ENCODE results near the gene FCGR3A.
"Not testable (repeated sequence)": the region's sequence is repeated elsewhere in the genome, so short reads cannot be mapped to it uniquely, and the experiment has no call there.

FCGR3A gene

DNA sequence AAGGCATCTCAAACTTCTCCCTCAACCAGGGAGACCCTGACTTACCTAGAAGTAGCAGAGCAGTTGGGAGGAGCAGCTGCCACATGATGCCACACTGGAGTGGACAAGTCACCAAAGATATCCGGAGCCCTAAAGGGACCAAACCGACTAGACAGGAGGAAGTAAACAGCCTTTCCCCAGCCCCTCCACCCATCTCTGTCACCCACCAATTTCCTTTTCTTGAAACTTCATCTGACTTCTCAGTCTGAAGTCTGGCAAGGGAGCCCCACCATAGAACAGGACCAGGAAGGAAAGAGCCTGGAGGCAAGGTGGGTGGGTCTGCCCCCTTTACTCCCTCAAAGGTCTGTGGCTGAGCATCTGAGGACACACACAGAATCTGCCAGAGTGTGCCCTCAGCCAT, at the start of gene FCGR3A:
Gene FCGR3A (minus strand): TSS at position 167 of the 400 bp plus-strand sequence. CDS start 82 bp downstream, at position 85.
- DNase-seq, result no peak

DNA sequence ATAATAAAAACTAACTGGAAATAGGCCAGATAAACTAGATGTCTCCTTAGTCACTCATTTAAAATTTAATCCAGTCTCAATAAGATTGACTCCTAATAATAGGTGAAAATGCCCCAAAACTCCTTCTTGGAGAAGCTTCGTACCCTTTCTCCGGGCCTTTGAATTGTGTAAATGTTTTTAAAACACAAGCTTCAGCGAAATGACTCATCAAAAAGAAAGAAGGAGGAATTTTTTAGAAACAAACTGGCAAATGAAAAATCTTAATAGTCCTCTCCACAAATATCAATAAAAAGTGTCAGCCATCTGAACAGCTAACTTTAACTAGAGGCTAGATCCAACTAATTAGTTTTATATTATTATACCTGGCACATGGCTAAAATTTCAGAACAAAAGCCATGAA, 47.5 kb upstream of the FCGR3A start:
- not testable (repeated sequence) for DNase-seq

DNA sequence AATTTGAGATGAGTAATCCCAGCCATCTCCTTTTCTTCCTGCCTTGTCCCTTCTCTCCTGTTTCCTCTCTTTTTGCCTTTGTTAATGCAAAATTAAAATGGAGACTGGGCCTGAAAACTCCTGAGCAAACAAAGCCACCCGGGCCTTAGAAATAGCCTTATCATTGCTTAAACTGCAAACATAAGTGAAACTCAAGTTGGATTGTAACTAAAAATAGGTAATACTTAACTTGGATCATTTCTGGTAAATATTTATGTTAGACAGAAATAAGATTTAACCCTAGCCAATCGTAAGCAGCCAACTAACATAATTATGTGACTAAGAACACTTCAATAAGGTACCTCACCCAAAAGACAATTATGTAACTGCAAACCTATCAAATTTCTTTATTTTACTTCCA, 46.0 kb upstream of the FCGR3A start:
- not testable (repeated sequence) for DNase-seq

DNA sequence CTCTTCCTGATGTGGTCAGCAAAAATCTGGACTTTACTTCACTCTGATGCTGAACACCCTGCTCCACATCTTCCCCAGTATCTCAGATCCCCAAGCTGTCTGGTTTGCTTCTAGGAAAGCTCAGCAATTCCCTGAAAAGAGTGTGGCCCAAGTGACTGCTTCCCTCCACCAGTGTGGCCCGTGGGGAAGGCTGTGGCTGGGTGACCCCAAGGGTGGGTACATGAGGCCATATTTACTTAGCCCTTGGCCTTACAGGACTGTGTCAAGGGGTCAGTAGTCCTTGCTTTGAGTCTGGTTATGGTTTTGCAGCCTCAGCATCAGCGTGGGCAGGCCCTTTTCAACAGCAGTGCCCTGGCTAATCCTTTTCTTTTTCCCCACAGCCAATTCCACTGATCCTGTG, 45.6 kb upstream of the FCGR3A start:
- not testable (repeated sequence) for DNase-seq

DNA sequence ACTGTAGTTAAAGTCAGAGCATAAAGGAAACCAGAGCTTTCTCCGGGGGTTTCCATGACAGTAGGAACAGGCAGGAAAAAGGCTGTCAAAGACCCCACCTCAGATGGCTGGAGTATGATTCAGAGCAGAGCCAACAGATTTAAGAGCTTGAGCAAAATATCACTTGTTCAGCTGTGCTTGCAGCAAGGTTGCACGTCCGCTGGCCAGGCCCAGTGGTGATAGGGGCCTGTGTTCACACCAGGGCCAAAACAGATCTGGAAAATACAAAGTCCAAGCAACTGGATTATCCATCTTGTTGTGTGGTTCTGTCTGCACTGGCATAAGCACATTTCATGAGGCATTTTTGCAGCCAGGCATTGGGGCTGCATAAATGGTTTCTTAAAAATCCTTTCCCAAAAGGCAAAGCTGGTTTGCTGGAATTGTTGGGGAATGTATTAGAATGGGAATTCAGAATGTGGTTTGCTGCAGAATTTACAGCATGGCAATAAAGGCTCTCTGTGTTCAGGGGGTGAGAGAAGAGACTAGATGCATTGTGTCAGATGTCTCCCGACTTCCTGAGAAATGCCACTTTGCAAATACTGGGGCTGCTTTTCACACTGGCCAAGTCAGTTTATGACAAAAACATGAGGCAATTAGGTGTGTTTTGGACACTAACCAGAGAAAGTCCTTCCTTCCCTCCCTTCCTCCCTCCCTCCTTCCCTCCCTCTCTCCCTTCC, 44.8 kb upstream of the FCGR3A start:
- DNase-seq, result not testable (repeated sequence)

DNA sequence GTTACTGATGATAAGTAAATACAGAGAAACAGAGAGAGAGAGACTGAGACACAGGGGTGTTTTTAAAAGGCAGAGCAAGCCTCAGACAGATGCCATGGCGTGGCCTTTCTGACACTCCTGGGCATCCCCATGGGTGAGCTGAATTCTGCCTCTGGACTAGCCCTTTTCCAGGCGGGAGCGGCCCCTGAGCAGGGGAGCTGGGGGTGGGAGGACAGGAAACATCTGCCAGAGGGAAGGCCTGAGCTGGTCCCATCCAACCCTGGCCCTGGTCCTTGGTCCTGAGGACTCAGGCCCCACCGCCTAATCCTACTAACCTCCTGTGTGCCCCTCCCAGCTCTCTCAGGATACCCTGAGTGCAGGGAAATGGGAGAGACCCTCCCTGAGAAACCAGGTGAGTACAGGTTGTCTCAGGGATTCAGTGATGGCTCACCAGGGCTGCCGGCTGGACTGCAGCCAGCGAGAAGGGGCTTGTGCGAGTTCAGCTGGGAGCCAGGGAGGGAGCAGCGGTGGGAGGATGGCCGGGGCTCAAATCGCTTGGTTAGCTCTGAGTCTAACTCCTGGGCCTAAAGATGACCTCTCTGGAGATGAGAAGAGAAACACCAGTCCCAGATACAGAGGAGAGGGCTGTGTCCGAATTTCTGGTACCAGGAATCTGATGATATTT, 43.6 kb upstream of the FCGR3A start:
- DNase-seq, result not testable (repeated sequence)

DNA sequence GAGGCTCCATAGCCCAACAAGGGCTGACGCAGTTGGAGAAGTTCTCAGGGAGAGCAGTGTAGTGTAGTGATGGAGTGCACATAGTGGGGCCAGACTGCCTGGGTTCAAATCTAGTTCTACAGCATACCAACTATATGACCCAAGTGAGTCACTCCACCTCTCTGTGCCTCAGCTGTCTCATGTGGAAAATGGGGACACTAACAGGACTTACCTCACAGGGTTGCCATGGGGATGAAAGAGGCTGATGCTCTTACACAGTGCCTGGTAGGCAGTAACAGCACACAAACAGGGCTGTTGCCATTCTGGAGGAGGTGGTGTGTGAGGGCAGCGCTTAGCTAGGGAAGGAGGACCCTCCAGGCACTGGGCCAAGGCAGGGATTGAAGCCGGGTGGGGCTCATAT, 43.0 kb upstream of the FCGR3A start:
- not testable (repeated sequence) for DNase-seq

DNA sequence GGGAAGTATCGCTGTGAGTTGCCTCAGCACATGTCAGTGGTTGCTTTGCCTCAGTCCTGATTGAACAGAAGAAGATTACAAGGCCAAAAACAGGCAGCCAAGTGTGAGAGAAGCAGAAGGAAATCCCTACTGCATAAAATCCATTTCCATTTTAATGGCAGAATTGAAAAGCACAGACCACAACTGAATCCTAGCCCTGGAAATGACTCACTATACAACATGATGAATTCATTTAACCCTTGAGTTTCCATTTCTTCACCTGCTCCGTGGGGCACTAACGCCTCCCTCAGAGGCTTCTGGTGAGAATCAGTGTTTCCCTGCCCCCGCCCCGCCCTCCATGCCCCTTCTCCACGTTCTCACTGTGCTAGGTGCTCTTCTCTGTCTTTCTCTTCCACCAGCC, 40.3 kb upstream of the FCGR3A start:
- not testable (repeated sequence) for DNase-seq

DNA sequence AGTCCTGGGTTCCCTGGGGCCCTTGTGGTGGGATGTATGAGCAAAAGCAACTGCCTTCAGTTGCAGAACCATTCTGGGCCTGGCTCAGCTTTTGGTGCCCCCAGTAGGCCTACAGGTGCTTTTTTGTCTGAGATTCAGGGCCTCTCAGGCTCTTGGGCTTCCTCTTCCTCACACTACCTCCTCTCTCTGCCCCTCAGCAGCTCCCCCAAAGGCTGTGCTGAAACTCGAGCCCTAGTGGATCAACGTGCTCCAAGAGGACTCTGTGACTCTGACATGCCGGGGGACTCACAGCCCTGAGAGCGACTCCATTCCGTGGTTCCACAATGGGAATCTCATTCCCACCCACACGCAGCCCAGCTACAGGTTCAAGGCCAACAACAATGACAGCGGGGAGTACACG, 39.7 kb upstream of the FCGR3A start:
- not testable (repeated sequence) for DNase-seq

DNA sequence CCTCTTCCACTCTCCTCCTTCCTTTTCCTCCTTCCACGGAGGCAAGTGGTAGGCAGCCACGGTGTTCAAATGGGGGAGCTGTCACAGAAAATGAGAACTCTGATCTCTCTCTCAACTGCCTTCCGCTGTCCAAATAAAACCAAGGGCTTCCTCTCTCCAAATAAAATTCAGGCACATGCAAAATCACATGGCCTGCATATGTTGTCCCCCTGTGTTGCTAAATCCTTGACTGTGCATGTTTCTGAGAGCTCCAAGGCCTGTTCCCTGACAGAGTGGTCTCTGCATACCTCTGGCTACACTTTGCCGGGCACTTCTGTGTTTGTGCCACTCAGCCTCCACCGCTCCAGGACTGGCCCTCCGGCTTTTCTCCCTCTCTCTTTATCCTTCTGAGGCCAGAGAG, 39.0 kb upstream of the FCGR3A start:
- DNase-seq, result not testable (repeated sequence)

DNA sequence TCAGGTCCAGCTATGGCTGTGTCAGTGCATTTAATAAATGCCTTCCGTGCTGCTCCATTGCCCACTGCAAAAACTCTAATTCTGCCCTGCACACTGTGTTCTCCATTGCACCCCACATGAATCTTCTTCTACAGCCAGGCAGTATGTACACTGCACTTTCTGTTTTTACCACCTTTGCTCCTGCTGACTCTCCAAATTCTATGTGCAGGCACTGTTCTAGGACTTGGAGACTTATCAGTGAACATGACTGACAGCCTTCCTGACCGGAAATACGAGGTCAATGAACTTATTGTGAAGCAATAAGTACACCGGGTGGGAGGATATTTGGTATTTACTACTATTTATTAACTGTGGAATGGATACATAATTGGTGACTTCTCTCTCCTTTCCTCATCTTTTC, 33.3 kb upstream of the FCGR3A start:
- DNase-seq, result not testable (repeated sequence)

DNA sequence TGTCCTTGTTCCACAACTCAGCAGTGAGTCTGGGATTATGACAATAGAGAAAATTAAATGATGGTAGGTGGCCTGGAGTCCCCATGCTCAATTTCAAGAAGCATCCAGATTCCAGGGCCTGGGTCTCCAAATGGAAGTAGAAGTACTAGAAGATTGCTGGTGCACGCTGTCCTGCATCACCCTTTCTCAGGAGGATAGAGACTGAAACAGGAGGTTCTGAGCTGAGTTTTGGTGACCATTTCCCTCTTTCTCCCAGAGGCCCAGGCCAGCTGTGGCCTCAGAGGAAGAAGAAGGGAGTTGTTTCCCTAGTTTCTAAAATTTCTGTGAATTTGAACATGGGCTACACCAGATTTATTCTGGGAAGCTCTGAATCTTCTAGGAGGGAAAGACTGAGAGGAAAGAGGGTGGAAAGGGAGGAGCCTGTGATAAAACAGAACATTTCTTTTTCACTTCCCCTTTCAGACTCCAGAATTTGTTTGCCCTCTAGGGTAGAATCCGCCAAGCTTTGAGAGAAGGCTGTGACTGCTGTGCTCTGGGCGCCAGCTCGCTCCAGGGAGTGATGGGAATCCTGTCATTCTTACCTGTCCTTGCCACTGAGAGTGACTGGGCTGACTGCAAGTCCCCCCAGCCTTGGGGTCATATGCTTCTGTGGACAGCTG, 31.4 kb upstream of the FCGR3A start:
- DNase-seq, result not testable (repeated sequence)

DNA sequence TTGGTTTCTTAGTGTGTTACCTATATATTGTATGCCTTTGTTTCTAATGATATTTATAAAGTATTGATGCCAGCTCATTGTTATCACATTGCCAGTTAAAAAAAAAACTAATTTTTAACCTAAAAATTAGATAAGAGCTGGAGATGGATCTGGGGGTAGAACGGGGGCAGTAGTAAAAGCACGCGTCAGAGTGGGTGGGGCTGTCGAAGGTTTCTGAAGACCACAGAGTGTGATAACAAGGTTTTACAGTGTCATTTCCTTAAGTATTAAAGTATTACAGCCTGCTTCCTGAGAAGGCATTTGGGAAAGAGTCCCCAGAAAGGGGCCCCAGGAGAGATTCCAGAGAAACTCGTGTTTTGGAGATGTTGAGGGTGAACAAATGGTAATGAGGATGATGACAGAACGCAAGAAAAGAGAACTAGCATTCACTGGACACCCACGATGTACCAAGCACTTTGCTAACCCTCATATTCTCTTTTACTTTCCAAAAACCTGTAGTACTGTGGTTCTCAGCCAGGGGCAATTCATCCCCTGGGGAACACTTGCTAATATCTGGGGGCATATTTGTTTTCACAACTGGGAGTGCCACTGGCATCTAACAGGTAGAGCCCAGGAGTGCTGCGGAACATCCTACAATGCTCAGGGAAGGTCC, 30.4 kb upstream of the FCGR3A start:
- DNase-seq, result not testable (repeated sequence)

DNA sequence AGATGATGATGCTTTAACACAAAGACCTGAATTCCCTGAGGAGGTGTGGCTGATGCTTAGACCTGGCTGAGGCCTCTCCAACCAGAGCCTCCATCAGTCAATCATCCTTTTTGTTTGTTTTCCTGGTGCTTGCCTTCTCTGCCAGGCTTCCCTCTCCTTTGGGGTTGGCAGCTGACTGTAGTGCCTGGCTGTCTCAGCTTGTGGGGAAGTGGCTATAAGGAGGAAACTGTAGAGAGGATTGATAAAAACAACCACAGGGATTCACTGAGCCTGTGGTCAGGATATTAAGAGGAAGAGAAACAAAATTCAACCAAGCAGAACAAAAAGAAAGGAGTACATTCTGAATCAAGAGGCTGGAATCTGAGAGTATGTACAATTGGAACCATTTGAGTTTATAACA, 27.1 kb upstream of the FCGR3A start:
- DNase-seq, result not testable (repeated sequence)

DNA sequence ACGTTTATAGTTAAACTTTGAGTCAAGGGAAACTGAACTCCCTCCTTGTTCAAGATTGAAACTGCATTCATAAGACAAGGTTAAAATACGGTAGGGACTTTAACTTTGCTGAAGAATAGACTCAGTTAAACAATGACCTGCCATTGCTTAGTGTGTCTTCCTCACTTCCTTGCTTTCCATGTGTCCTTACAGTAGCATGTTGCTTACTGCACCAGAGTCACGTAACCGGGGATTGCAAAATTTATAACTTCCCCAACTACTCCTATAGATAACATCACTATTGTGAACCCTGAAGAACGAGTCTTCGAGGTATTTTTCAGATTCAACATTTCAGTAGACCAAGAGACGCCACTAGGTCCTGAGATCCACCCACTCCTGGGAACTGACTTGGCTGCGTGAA, 22.1 kb upstream of the FCGR3A start:
- DNase-seq, result not testable (repeated sequence)

DNA sequence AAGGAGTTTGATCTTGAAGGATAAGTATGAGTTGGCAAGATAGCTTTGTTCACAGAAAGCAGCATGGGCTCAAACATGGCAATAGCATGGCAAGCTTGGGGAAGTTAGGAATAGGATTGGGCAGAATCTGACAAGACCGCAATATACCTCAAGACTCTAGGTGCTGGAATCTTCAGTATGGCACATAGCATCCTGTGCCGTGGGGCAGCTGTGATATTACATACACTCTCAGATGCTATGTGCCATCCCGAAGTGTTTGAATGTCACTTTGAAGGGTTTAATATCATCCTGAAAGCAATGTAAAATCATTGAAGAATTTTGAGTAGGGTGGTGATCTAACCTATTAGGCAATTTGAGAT, 17.0 kb upstream of the FCGR3A start:
- DNase-seq, result not testable (repeated sequence)

DNA sequence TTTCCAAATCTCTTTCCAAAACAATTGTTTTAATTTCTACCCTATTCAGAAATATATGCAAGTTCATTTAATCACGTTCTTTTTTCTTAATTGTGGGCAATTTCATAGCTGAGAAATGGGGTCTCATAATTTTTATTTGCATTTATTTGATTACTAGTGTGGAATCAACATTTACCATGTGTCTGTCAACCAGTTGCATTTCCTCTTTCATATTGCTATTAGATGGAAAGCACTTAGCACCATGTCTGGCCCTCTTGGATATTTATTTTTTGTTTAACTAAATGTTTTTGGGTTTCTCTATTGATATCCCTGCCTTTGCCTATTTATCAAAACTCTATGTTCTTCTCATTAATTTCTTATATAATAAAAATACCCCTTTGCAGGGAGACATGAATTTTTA, 13.9 kb upstream of the FCGR3A start:
- not testable (repeated sequence) for DNase-seq

DNA sequence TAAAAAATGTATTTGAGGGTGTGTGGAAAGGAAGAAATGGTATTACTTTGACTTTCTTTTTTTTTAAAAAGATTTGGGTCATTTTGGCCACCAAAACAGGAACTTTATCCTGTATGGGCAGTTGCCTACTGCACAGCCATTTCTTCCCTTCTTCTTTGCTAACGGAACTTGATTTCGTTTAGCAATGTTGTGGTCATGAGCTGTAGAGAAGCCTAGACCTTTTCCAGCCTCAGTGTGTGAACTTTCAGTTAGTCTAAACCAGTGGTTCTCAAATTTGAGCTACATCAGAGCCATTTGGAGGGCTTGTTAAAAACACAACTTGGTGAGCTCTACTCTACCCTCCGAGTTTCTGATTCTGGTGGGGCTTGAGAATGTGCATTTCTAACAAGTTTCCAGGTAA, 12.8 kb upstream of the FCGR3A start:
- DNase-seq, result not testable (repeated sequence)

DNA sequence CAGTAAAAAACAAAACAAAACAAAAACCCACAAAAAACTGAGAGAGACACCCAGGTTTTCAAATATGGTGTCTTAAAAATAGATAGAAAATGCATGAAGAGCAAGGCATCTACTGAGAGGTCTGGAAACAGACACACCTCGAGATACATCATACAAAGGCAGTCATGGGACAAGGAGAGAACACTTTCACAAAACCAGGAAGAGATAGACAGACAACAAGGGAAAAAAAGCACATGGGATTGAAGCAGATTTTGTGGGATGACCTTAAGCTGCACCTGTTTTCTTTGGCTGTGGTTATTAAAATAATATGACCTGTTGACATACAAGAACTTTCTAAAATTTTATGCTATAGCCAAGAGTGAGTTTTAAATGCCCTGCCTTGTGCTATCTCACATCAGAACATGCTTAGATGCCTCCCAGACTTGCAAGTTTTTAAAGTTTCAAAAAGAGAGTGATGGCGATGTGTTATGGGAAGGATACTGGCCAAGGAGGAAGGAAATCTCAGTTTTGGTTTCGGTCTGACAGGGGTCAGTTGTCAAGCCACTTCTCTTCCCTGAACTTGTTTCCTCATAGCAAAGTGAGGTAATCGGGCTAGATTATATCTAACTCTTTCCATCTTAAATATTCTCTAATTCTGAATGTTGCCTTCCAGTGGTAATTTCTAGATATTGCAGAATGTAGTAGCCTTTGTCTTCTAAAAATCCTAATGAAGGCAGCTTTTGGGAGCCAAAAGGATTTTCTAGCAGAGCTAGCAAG, 11.5 kb upstream of the FCGR3A start:
- not testable (repeated sequence) for DNase-seq

DNA sequence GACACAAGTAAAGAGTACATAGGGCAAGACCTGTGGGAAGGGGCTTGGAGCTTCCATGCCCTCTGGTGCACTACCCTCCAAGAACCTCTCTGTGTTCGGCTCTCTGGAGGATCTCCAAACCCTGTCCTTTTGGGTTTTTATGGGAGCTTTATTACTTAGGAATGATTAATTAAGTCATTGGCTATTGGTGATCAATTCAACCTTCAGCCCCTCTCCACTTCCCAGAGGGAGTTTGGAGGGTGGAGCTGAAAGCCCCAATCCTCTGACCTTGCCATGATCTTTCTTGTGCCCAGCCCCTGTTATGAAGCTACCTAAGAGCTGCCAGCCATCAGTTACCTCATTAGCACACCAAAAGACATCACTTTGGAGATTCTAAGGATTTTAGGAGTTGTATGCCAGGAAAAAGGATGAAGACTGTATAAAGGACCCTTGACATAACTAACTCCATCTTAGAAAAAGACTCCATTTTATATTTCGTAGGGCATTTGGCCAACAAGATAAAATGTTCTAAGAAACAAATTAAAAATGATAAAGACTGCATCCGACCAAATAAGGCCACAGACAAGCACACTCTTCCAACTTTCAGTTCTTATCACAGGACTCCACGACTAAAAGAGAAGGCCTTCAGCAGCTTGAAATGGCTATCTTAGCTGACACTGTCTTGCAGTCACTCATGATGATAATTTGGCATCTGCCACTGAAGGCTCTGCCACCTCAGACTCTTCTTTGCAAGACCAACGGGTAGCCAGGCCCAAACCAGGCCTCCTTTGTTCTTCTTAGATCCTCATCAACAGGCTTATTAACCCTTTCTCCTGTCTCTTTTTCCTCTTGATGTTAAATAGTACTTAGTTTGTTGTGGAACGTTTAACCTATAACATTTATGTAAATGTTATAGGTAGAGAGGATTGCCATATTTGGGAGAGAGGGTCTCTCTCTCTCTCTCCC, 8.2 kb upstream of the FCGR3A start:
- DNase-seq, result not testable (repeated sequence)

DNA sequence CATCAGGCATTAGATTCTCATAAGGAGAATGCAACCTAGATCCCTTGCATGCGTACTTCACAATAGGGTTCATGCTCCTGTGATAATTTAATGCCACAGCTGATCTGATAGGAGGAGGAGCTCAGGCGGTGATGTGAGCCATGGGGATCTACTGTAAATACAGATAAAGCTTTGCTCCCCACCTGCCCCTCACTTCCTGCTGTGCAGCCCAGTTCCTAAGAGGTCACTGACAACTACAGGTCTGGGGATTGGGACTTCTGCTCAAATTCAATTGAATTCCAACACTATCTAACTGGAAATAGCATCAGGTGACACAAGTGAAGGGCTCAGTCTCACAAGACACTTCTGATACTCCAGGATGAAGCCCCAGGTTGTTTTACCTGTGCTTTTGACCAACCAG, 7.4 kb upstream of the FCGR3A start:
- not testable (repeated sequence) for DNase-seq

All from NCI-H774 (cell line).